ENCODE data around the gene VPS16. TPM values are rescaled to one million over a fixed set of nuclear protein-coding genes. Genes with fewer than 3 reads are reported as not detected.
A peak's percentile ranks its signal among the peaks of the same experiment; 100 is the strongest.

The VPS16 gene
- total and polyA plus RNA-seq, 5 donors = 16.8 to 24.2 (median 19.6) TPM

- ATAC-seq = peak in 1 of 2 donors; percentile 28
- intact Hi-C loops (cut with DNase I) = loop anchor here in 1 of 4 donors (10.0 kb wide), 1 partner anchor 105 kb away; no protein-coding TSS in a partner anchor
- no peak overlapping the region for H3K4me3 ChIP-seq (ENCODE audit: low read length)
These were observed 19.0 kb downstream of the VPS16 start for GRCh38 chr20:2859330-2860121.

DNA sequence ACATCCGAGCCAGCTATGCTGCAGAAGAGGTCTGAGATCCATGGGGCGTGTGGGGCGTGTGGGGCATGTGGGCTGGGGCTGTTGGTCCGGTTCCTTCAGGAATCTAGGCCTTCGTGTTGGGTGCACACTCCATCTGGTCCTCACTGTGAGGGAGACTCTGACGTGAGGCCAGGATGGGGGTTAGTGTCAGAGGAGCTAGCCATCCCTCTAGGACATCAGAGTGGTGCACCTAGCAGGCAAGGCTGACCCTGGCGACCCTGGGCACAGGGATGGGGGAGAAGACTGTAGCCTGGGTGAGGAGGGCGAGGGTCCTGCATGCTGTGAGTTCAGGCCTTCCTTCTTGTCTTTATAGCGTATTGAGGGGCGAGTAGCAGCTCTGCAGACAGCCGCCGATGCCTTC, 24.1 kb downstream of the VPS16 start:
- Histone ChIP-seq H3K9me3 (ENCODE audit: control insufficient read depth, low read length) (no peaks in the 10 kb centered on the region), H3K27ac (ENCODE audit: low read length) (no peak overlapping the region), H3K27me3 (ENCODE audit: control insufficient read depth, insufficient read depth) (no peaks in the 10 kb centered on the region), H3K4me3 (ENCODE audit: low read length) (no peak overlapping the region), H3K4me1 (ENCODE audit: control insufficient read depth, insufficient read depth, low read length) (no peaks in the 10 kb centered on the region)
- intact Hi-C loops (cut with DNase I) = no loop called here
- DNase-seq = no peak
- WGBS = 95% methylated on average over 12 of the region's 12 CpGs
- no peak for ATAC-seq

More at GRCh38 chr20:2859330-2860121, 19.0 kb downstream of the VPS16 start:
- 70% methylated on average over 4 of the region's 4 CpGs for WGBS
- Histone ChIP-seq H3K4me1 (ENCODE audit: control insufficient read depth, insufficient read depth, low read length) (peaks cover 2% of the 10 kb centered on the region), H3K9me3 (ENCODE audit: control insufficient read depth, low read length) (no peaks in the 10 kb centered on the region), H3K27ac (ENCODE audit: low read length) (no peak overlapping the region), H3K27me3 (ENCODE audit: control insufficient read depth, insufficient read depth) (no peaks in the 10 kb centered on the region)
- peak in 1 of 3 donors; percentile 67 for DNase-seq

- H3K27ac ChIP-seq (ENCODE audit: low read length) = no peak overlapping the region
- no peaks in the 10 kb centered on the region for H3K9me3 ChIP-seq (ENCODE audit: control insufficient read depth, low read length)
- ATAC-seq (no peak), DNase-seq (no peak)
- H3K27me3 ChIP-seq (ENCODE audit: control insufficient read depth, insufficient read depth) = no peaks in the 10 kb centered on the region
- WGBS = 97% methylated on average over 10 of the region's 10 CpGs
- H3K4me3 ChIP-seq (ENCODE audit: low read length) = no peak overlapping the region
- intact Hi-C loops (cut with DNase I) = no loop called here
- no peaks in the 10 kb centered on the region for H3K4me1 ChIP-seq (ENCODE audit: control insufficient read depth, insufficient read depth, low read length)
These were observed 24.6 kb downstream of the VPS16 start for GRCh38 chr20:2865101-2865500.

- no peak for DNase-seq
- intact Hi-C loops (cut with DNase I) = no loop called here
- Histone ChIP-seq H3K27ac (ENCODE audit: low read length) (no peak overlapping the region), H3K27me3 (ENCODE audit: control insufficient read depth, insufficient read depth) (no peaks in the 10 kb centered on the region), H3K4me3 (ENCODE audit: low read length) (no peak overlapping the region), H3K4me1 (ENCODE audit: control insufficient read depth, insufficient read depth, low read length) (no peaks in the 10 kb centered on the region), H3K9me3 (ENCODE audit: control insufficient read depth, low read length) (no peaks in the 10 kb centered on the region)
- no peak for ATAC-seq
- WGBS = 94% methylated on average over 3 of the region's 3 CpGs
These were observed 25.1 kb downstream of the VPS16 start for GRCh38 chr20:2865630-2866029.

DNA sequence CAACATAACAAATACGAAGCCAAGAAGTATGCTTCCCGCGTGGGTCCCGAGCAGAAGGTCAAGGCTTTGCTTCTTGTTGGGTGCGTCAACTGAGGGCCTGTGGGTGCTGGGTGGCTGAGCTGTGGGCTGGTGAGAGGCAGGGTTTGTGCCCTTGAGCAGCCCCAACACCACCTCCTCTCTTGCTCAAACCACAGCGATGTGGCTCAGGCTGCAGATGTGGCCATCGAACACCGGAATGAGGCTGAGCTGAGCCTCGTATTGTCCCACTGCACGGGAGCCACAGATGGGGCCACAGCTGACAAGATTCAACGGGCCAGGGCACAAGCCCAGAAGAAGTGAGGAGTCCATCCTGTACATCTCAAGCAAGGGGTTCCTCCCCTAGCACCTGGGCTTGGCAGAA, 25.7 kb downstream of the VPS16 start:
- intact Hi-C loops (cut with DNase I) = no loop called here
- no peaks in the 10 kb centered on the region for H3K9me3 ChIP-seq (ENCODE audit: control insufficient read depth, low read length)
- H3K27me3 ChIP-seq (ENCODE audit: control insufficient read depth, insufficient read depth) = no peaks in the 10 kb centered on the region
- H3K4me1 ChIP-seq (ENCODE audit: control insufficient read depth, insufficient read depth, low read length) = no peaks in the 10 kb centered on the region
- ATAC-seq (no peak), DNase-seq (no peak)
- WGBS = 92% methylated on average over 11 of the region's 11 CpGs
- H3K27ac ChIP-seq (ENCODE audit: low read length) = no peak overlapping the region
- no peak overlapping the region for H3K4me3 ChIP-seq (ENCODE audit: low read length)

- Histone ChIP-seq H3K4me1 (ENCODE audit: control insufficient read depth, insufficient read depth, low read length) (no peaks in the 10 kb centered on the region), H3K27ac (ENCODE audit: low read length) (no peak overlapping the region), H3K27me3 (ENCODE audit: control insufficient read depth, insufficient read depth) (no peaks in the 10 kb centered on the region), H3K9me3 (ENCODE audit: control insufficient read depth, low read length) (no peaks in the 10 kb centered on the region), H3K4me3 (ENCODE audit: low read length) (no peak overlapping the region)
- ATAC-seq = no peak
- WGBS = 68% methylated on average over 12 of the region's 12 CpGs
- DNase-seq = peak in 1 of 3 donors; percentile 64
- intact Hi-C loops (cut with DNase I) = no loop called here
These were observed 26.7 kb downstream of the VPS16 start for GRCh38 chr20:2867081-2867864.

- H3K4me1 ChIP-seq (ENCODE audit: control insufficient read depth, insufficient read depth, low read length) = peaks cover under 1% of the 10 kb centered on the region
- DNase-seq = no peak
- H3K27ac ChIP-seq (ENCODE audit: low read length) = no peak overlapping the region
- H3K4me3 ChIP-seq (ENCODE audit: low read length) = no peak overlapping the region
- 91% methylated on average over 3 of the region's 3 CpGs for WGBS
- H3K9me3 ChIP-seq (ENCODE audit: control insufficient read depth, low read length) = no peaks in the 10 kb centered on the region
- intact Hi-C loops (cut with DNase I) = no loop called here
- H3K27me3 ChIP-seq (ENCODE audit: control insufficient read depth, insufficient read depth) = no peaks in the 10 kb centered on the region
- ATAC-seq = no peak
These were observed 28.8 kb downstream of the VPS16 start for GRCh38 chr20:2869381-2869780.

DNA sequence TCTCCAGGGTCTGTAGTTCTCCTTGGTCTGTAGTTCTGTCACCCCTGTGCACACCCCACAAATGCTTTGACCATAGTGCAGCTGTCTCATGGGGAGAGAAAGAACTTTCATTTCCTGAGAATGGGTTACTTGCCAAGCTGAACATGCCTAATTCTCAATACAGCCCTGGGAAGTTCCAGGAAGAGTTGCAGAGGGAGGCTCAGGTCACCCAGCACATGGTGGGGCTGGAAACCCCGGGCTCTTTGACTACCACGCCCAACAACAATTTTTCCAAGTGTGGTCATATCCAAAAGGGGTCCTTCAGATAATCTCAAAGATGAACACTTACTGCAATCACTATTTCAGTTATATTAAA, 30.5 kb downstream of the VPS16 start:
- intact Hi-C loops (cut with DNase I) = loop anchor here in 1 of 4 donors (10.0 kb wide), 1 partner anchor 124 kb away; no protein-coding TSS in a partner anchor
- 39% methylated on average over 2 of the region's 2 CpGs for WGBS

GRCh38 chr20:2871661-2872458, 31.3 kb downstream of the VPS16 start:
- 19% methylated on average over 34 of the region's 34 CpGs for WGBS
- Histone ChIP-seq H3K27ac (ENCODE audit: low read length) (no peak overlapping the region), H3K4me3 (ENCODE audit: low read length) (peak overlapping the region; percentile 90), H3K9me3 (ENCODE audit: control insufficient read depth, low read length) (no peaks in the 10 kb centered on the region), H3K4me1 (ENCODE audit: control insufficient read depth, insufficient read depth, low read length) (peaks cover 3% of the 10 kb centered on the region), H3K27me3 (ENCODE audit: control insufficient read depth, insufficient read depth) (no peaks in the 10 kb centered on the region)
- intact Hi-C loops (cut with DNase I) = loop anchor here in 1 of 4 donors (10.0 kb wide), 1 partner anchor 123 kb away; no protein-coding TSS in a partner anchor
- peak; percentile 7 to 13 for ATAC-seq
- peak in 1 of 3 donors; percentile 67 for DNase-seq

More for the DNA sequence above, 30.5 kb downstream of the VPS16 start:
- ATAC-seq = no peak
- no peak overlapping the region for H3K4me3 ChIP-seq (ENCODE audit: low read length)
- no peaks in the 10 kb centered on the region for H3K27me3 ChIP-seq (ENCODE audit: control insufficient read depth, insufficient read depth)
- H3K4me1 ChIP-seq (ENCODE audit: control insufficient read depth, insufficient read depth, low read length) = peaks cover 3% of the 10 kb centered on the region
- DNase-seq = no peak
- H3K27ac ChIP-seq (ENCODE audit: low read length) = no peak overlapping the region
- no peaks in the 10 kb centered on the region for H3K9me3 ChIP-seq (ENCODE audit: control insufficient read depth, low read length)

- DNase-seq (peak; percentile 66 to 84 (median 82)), ATAC-seq (peak; percentile 47 to 49)
- intact Hi-C loops (cut with DNase I) = loop anchor here in 1 of 4 donors (10.0 kb wide), 1 partner anchor 122 kb away; no protein-coding TSS in a partner anchor
- Histone ChIP-seq H3K9me3 (ENCODE audit: control insufficient read depth, low read length) (no peaks in the 10 kb centered on the region), H3K4me1 (ENCODE audit: control insufficient read depth, insufficient read depth, low read length) (peaks cover 3% of the 10 kb centered on the region), H3K27ac (ENCODE audit: low read length) (no peak overlapping the region), H3K4me3 (ENCODE audit: low read length) (peak overlapping the region; percentile 90), H3K27me3 (ENCODE audit: control insufficient read depth, insufficient read depth) (no peaks in the 10 kb centered on the region)
- WGBS = under 1% methylated on average over 49 of the region's 49 CpGs
These were observed 32.0 kb downstream of the VPS16 start for GRCh38 chr20:2872459-2873009.
